CD4-positive, CD25-positive, alpha-beta regulatory T cell (primary cell): ENCODE results near the gene CNTN5. TPM values are rescaled to one million over a fixed set of nuclear protein-coding genes. Genes with fewer than 3 reads are reported as not detected.

Source experiments
- ATAC-seq, 2 donors: fragments of 150-1000 bp; cut with Tn5 transposase; one replicate each; pipeline ENCODE4 v1.10.0; 2021; ENCODE audit warnings: low read depth in 2 of 2, moderate number of reproducible peaks in 2 of 2, moderate library complexity in 1 of 2
- DNase-seq, 3 donors: peaks; one replicate each; pipeline versions ENCODE4 v3.0.0 to v3.0.0-alpha.2; 2012 to 2022; ENCODE audit warnings: mixed read lengths in 1 of 3
- H3K27ac ChIP-seq: one replicate; pipeline ENCODE4 v1.7.0; 2013; ENCODE audit warnings: mild to moderate bottlenecking, low read length; ENCODE audit not compliant: insufficient read depth, poor library complexity, severe bottlenecking
- H3K27me3 ChIP-seq: one replicate; pipeline ENCODE4 v1.7.0; 2013; ENCODE audit warnings: low read length; ENCODE audit not compliant: control insufficient read depth, insufficient read depth
- H3K36me3 ChIP-seq: one replicate; pipeline ENCODE4 v1.7.0; 2013; ENCODE audit warnings: mild to moderate bottlenecking, low read length, moderate library complexity; ENCODE audit not compliant: control insufficient read depth, insufficient read depth
- H3K4me1 ChIP-seq: 2 replicates; pipeline ENCODE4 v1.7.0; 2013; ENCODE audit warnings: mild to moderate bottlenecking, low read length; ENCODE audit not compliant: insufficient read depth, control insufficient read depth, poor library complexity, severe bottlenecking
- H3K4me3 ChIP-seq: one replicate; pipeline ENCODE4 v1.7.0; 2013; ENCODE audit warnings: low read depth, mild to moderate bottlenecking, low read length, moderate library complexity
- H3K9me3 ChIP-seq, 2 experiments: 1 replicate in 1 of 2; 2 replicates in 1 of 2; pipeline ENCODE4 v1.7.0; 2013; ENCODE audit warnings: low read length in 2 of 2, mild to moderate bottlenecking in 1 of 2, moderate library complexity in 1 of 2; ENCODE audit not compliant: control insufficient read depth in 2 of 2
- H3K27ac Mint-ChIP-seq, 3 donors: one replicate each; pipeline ENCODE4 v1.8.0; 2020 to 2022; ENCODE audit warnings: mild to moderate bottlenecking in 3 of 3, mixed read lengths in 3 of 3, moderate library complexity in 2 of 3
- H3K27me3 Mint-ChIP-seq: one replicate; pipeline ENCODE4 v1.8.0; 2022; ENCODE audit warnings: mild to moderate bottlenecking, mixed read lengths
- H3K36me3 Mint-ChIP-seq: one replicate; pipeline ENCODE4 v1.8.0; 2020; ENCODE audit warnings: mixed read lengths
- H3K4me1 Mint-ChIP-seq, 4 donors: one replicate each; pipeline ENCODE4 v1.8.0; 2020 to 2022; ENCODE audit warnings: mixed read lengths in 4 of 4, mild to moderate bottlenecking in 1 of 4
- H3K4me3 Mint-ChIP-seq, 4 donors: one replicate each; pipeline ENCODE4 v1.8.0; 2020 to 2022; ENCODE audit warnings: mild to moderate bottlenecking in 4 of 4, mixed read lengths in 4 of 4, moderate library complexity in 3 of 4
- H3K9me3 Mint-ChIP-seq, 7 donors: one replicate each; pipeline ENCODE4 v1.8.0; 2020 to 2022; ENCODE audit warnings: mixed read lengths in 7 of 7, mild to moderate bottlenecking in 3 of 7, moderate library complexity in 2 of 7
- polyA plus RNA-seq, 4 donors: library from polyadenylated mRNA; unstranded; fragments of 300-500 nt; fragmentation: Illumina TruSeq; gene quantifications; one replicate each; pipeline ENCODE4 v1.2.3, GENCODE V29; 2021
- total RNA-seq: library from RNA; stranded (reverse); gene quantifications from one replicate; pipeline ENCODE4 v1.2.3, GENCODE V29; 2022

The CNTN5 gene
- total and polyA plus RNA-seq, 5 donors from 2014 or later: not detected

DNA sequence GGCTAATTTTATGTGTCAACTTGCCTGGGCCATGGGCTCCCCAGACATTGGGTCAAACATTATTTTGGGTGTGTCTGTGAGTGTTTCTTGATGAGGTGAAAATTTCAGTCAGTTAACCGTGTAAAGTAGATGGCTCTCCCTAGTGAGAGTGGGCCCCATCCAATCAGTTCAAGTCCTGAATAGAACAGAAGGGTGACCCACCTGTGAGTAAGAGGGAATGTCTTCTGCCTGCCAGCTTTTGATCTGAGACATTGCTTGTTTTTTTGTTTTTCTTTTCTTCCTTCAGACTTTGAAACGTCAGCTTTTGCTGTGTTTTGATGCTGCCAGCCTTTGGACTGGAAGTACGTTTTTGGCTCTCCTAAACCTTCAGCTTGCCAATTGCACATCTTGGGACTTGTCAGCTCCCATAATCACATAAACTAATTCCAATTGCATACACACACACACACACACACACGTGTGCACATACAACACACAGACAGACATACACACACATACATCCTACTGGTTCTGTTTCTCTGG, 300.1 kb downstream of the CNTN5 start:
- Mint-ChIP-seq H3K9me3 (peaks cover 5 to 38% (median 7%) of the 10 kb centered on the region in 7 donors), H3K36me3 (no peaks in the 10 kb centered on the region)
- H3K36me3 ChIP-seq: no peaks in the 10 kb centered on the region

DNA sequence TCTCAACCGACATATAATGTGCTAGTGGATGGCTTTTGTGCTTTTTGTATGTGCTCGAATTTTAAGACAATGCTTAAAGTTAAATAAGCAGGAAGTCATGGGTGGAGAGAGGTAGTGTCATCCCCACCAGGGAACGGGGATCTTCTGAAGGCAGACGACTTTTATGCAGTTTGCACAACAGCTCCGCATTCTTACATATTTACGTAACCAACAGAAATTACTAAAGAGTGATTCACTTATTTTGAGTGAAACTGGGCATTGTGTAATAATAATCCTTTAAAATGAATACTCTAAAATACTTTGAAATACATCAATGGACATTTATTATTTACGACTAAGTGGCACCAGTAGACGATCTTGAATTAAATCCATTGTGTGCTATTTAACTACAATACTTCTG, 305.1 kb downstream of the CNTN5 start:
- H3K9me3 ChIP-seq: no peaks in the 10 kb centered on the region
- H3K36me3 ChIP-seq: no peaks in the 10 kb centered on the region
- H3K27me3 ChIP-seq: no peaks in the 10 kb centered on the region
- peaks cover 0 to 37% (median 6%) of the 10 kb centered on the region in 7 donors for H3K9me3 Mint-ChIP-seq
- H3K36me3 Mint-ChIP-seq: no peaks in the 10 kb centered on the region
- no peaks in the 10 kb centered on the region for H3K4me1 ChIP-seq
- H3K4me1 Mint-ChIP-seq: no peaks in the 10 kb centered on the region
- DNase-seq: no peak
- no peak overlapping the region for H3K4me3 Mint-ChIP-seq
- no peak overlapping the region for H3K27ac Mint-ChIP-seq
- H3K4me3 ChIP-seq: no peak overlapping the region
- no peaks in the 10 kb centered on the region for H3K27me3 Mint-ChIP-seq
- no peak for ATAC-seq
- H3K27ac ChIP-seq: no peak overlapping the region

More for the DNA sequence above, 300.1 kb downstream of the CNTN5 start:
- ATAC-seq: no peak
- no peak for DNase-seq
- Histone ChIP-seq H3K9me3 (peaks cover under 1 to 4% of the 10 kb centered on the region in 2 experiments), H3K27me3 (no peaks in the 10 kb centered on the region), H3K4me3 (no peak overlapping the region), H3K27ac (no peak overlapping the region), H3K4me1 (no peaks in the 10 kb centered on the region)
- Mint-ChIP-seq H3K27ac (no peak overlapping the region), H3K27me3 (no peaks in the 10 kb centered on the region), H3K4me1 (no peaks in the 10 kb centered on the region), H3K4me3 (no peak overlapping the region)

DNA sequence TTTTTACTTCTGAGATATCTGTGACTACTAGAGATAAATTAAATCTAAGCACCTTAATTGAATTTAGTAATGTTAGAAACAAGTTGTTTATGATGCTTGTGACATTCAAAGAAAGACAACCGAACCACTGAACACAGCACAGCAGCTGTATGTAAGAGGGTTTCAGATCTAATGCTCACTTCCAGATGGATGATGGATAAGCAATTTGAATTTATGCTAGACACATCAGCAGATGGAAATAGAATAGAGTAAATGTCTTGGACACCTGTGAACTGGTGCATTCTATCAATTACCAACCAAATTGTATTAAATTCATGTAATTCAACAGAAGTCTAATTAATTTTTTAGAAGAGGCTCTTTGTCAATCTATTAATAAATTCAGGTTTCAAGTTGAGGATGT, 306.3 kb downstream of the CNTN5 start:
- Histone ChIP-seq H3K9me3 (no peaks in the 10 kb centered on the region), H3K4me1 (no peaks in the 10 kb centered on the region), H3K36me3 (no peaks in the 10 kb centered on the region), H3K4me3 (no peak overlapping the region), H3K27me3 (no peaks in the 10 kb centered on the region), H3K27ac (no peak overlapping the region)
- no peaks in the 10 kb centered on the region for H3K27me3 Mint-ChIP-seq
- no peak overlapping the region for H3K27ac Mint-ChIP-seq
- no peaks in the 10 kb centered on the region for H3K4me1 Mint-ChIP-seq
- no peak overlapping the region for H3K4me3 Mint-ChIP-seq
- DNase-seq: no peak
- H3K36me3 Mint-ChIP-seq: no peaks in the 10 kb centered on the region
- peaks cover 0 to 26% (median 3%) of the 10 kb centered on the region in 7 donors for H3K9me3 Mint-ChIP-seq
- ATAC-seq: no peak

DNA sequence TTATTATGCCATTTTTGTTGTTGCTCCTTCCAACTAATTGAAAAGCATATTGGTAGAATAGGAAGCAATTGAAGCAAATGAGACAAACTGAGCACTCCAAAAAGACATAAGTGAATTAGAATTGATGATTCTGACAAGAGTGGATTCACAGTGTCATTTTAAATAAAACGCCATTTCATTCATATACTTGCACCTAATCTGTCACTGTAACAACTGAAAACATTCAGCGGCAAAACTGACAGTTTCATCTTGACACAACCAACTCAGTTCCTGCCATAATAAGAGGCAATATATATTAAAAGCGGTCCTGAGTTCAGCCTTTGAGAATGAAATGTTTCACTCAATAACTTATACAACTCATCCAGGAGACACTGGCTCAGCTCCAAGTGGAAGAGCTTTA, 306.8 kb downstream of the CNTN5 start:
- no peaks in the 10 kb centered on the region for H3K4me1 Mint-ChIP-seq
- H3K4me3 ChIP-seq: no peak overlapping the region
- H3K9me3 Mint-ChIP-seq: peaks cover 0 to 22% (median 3%) of the 10 kb centered on the region in 7 donors
- no peak overlapping the region for H3K27ac Mint-ChIP-seq
- ATAC-seq: no peak
- H3K36me3 ChIP-seq: no peaks in the 10 kb centered on the region
- H3K27me3 Mint-ChIP-seq: no peaks in the 10 kb centered on the region
- no peaks in the 10 kb centered on the region for H3K27me3 ChIP-seq
- no peaks in the 10 kb centered on the region for H3K36me3 Mint-ChIP-seq
- no peak overlapping the region for H3K27ac ChIP-seq
- no peaks in the 10 kb centered on the region for H3K4me1 ChIP-seq
- no peaks in the 10 kb centered on the region for H3K9me3 ChIP-seq
- H3K4me3 Mint-ChIP-seq: no peak overlapping the region
- DNase-seq: no peak

DNA sequence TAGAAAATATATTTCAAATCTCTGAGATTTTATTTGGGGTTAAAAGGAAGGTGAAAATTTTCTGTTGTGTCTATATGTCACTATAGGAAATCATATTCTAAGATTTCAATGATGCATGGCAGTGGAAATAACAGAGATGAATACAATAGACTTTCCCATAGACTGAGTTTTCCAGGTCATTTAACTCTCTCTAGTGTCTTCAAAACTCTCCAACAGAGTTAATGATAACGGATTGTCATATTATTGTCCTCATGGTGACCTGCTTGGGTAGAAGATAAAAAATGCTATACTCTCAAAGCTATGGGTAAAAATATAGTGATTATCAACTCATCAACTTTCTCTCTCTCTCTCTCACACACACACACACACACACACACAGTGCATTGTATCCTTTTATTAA, 312.9 kb downstream of the CNTN5 start:
- ATAC-seq: no peak
- no peaks in the 10 kb centered on the region for H3K4me1 ChIP-seq
- Mint-ChIP-seq H3K4me3 (no peak overlapping the region), H3K4me1 (no peaks in the 10 kb centered on the region), H3K9me3 (peaks cover 0 to 11% (median 1%) of the 10 kb centered on the region in 7 donors), H3K36me3 (no peaks in the 10 kb centered on the region), H3K27ac (no peak overlapping the region), H3K27me3 (no peaks in the 10 kb centered on the region)
- no peaks in the 10 kb centered on the region for H3K36me3 ChIP-seq
- no peaks in the 10 kb centered on the region for H3K27me3 ChIP-seq
- no peak overlapping the region for H3K27ac ChIP-seq
- H3K4me3 ChIP-seq: no peak overlapping the region
- DNase-seq: no peak
- H3K9me3 ChIP-seq: peaks cover 0 to 6% of the 10 kb centered on the region in 2 experiments

DNA sequence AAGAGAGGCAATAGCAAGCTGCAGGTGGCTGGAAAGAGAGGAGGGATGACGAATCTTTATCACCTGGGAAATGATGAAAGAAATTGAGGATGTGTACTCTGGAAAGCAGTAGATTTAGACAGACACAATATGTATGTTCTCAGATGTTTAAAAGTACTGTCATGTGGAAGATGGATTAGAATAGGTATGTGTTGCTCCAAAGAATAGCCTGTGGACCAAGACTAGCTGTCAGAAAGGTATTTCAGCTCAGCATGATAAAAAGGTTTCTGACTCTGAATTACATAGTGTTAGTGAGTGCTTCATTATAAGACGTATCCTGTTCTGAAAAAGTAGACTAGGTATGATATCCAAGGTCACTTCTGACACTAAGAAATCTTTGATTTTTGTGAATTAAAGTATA, 322.4 kb downstream of the CNTN5 start:
- no peak overlapping the region for H3K27ac Mint-ChIP-seq
- DNase-seq (no peak), ATAC-seq (no peak)
- peaks cover 5 to 17% (median 5%) of the 10 kb centered on the region in 7 donors for H3K9me3 Mint-ChIP-seq
- Histone ChIP-seq H3K27ac (no peak overlapping the region), H3K27me3 (no peaks in the 10 kb centered on the region), H3K9me3 (peaks cover 0 to 3% of the 10 kb centered on the region in 2 experiments), H3K4me3 (no peak overlapping the region), H3K36me3 (no peaks in the 10 kb centered on the region), H3K4me1 (no peaks in the 10 kb centered on the region)
- H3K36me3 Mint-ChIP-seq: no peaks in the 10 kb centered on the region
- H3K4me1 Mint-ChIP-seq: no peaks in the 10 kb centered on the region
- peaks cover 4% of the 10 kb centered on the region for H3K27me3 Mint-ChIP-seq
- H3K4me3 Mint-ChIP-seq: no peak overlapping the region

DNA sequence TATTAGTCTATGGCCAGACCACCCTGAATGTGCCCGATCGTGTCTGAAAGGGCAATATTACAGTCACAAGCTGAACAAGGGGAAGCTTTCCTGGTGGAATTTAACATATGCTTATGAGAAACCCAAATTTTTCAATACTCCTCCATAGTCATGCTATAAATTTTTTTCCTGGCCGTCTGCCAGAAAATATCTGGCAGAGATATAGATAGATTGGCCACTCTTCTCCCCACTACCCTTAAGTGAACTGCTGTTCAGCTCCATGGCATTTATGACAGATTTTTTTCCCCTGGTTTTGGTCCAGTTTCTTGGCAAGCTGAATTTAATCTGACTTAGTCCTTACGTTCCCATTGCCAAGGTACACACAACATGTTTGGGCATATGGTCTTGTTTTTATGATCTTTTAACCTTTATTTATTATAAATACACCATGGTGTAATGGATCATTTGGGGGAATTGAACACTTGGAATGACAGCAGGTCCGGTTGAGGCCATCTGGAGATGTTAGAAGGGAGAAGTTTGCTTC, 328.5 kb downstream of the CNTN5 start:
- H3K27ac Mint-ChIP-seq: no peak overlapping the region
- Histone ChIP-seq H3K4me3 (no peak overlapping the region), H3K4me1 (no peaks in the 10 kb centered on the region), H3K36me3 (no peaks in the 10 kb centered on the region), H3K9me3 (peaks cover 0 to 7% of the 10 kb centered on the region in 2 experiments), H3K27ac (no peak overlapping the region), H3K27me3 (no peaks in the 10 kb centered on the region)
- H3K4me1 Mint-ChIP-seq: no peaks in the 10 kb centered on the region
- no peaks in the 10 kb centered on the region for H3K36me3 Mint-ChIP-seq
- no peaks in the 10 kb centered on the region for H3K27me3 Mint-ChIP-seq
- no peak for ATAC-seq
- peaks cover 0 to 12% (median 8%) of the 10 kb centered on the region in 7 donors for H3K9me3 Mint-ChIP-seq
- DNase-seq: no peak
- no peak overlapping the region for H3K4me3 Mint-ChIP-seq

DNA sequence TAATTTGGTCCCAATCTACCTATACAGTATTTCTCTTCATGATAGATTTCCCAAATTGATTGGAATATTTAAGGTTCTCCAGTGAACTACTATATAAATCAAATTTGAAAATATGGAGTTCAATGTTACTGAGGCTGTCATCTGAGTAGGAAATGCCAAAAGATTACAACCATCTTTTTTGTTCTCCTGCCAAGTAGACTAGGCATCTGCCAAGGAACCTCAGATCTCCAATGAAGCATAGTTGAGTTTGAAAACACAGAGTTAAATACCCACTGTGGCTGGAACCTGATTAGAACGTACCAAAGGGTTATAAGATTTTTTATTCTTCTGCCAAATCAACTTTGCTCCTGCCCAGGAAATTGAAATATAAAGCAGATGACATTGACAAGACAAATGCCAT, 330.9 kb downstream of the CNTN5 start:
- ATAC-seq (no peak), DNase-seq (no peak)
- Mint-ChIP-seq H3K4me3 (no peak overlapping the region), H3K9me3 (peaks cover 0 to 16% (median 7%) of the 10 kb centered on the region in 7 donors), H3K27ac (no peak overlapping the region), H3K36me3 (no peaks in the 10 kb centered on the region), H3K4me1 (no peaks in the 10 kb centered on the region), H3K27me3 (no peaks in the 10 kb centered on the region)
- H3K36me3 ChIP-seq: no peaks in the 10 kb centered on the region
- no peak overlapping the region for H3K4me3 ChIP-seq
- H3K4me1 ChIP-seq: no peaks in the 10 kb centered on the region
- H3K27me3 ChIP-seq: no peaks in the 10 kb centered on the region
- no peak overlapping the region for H3K27ac ChIP-seq
- peaks cover 2 to 7% of the 10 kb centered on the region in 2 experiments for H3K9me3 ChIP-seq
